ENCODE data around the gene NDUFAF5. TPM values are rescaled to one million over a fixed set of nuclear protein-coding genes. Genes with fewer than 3 reads are reported as not detected.
A peak's percentile ranks its signal among the peaks of the same experiment; 100 is the strongest.
"Not testable (repeated sequence)": the region's sequence is repeated elsewhere in the genome, so short reads cannot be mapped to it uniquely, and the experiment has no call there.

Gene NDUFAF5
- total RNA-seq (16.6 and 19.9 TPM in 2 replicates), polyA plus RNA-seq (21.3 and 21.7 TPM in 2 replicates)

- Histone ChIP-seq H3K36me3 (replicated peaks; ENCODE audit: insufficient read depth, low read depth) (no peaks in the 10 kb centered on the region), H3K9me2 (replicated peaks; ENCODE audit: insufficient read depth) (no peaks in the 10 kb centered on the region), H3K4me3 (peak within 1 kb of the TSS; percentile 77), H2AFZ (peak within 1 kb of the TSS; percentile 82), H3K27ac (peak within 1 kb of the TSS; percentile 96), H3K27me3 (no peaks in the 10 kb centered on the region), H3K4me2 (peak within 1 kb of the TSS; percentile 78), H3K4me1 (ENCODE audit: insufficient read depth) (peaks cover 25% of the 10 kb centered on the region), H3K9me3 (ENCODE audit: low read depth) (no peaks in the 10 kb centered on the region), H3K79me2 (peaks cover 66% of the 10 kb centered on the region), H4K20me1 (ENCODE audit: insufficient read depth, poor library complexity, severe bottlenecking) (no peaks in the 10 kb centered on the region)
- DNase-seq (ENCODE audit: low spot score) = peak; percentile 97
- TF ChIP-seq, protein P1, sequence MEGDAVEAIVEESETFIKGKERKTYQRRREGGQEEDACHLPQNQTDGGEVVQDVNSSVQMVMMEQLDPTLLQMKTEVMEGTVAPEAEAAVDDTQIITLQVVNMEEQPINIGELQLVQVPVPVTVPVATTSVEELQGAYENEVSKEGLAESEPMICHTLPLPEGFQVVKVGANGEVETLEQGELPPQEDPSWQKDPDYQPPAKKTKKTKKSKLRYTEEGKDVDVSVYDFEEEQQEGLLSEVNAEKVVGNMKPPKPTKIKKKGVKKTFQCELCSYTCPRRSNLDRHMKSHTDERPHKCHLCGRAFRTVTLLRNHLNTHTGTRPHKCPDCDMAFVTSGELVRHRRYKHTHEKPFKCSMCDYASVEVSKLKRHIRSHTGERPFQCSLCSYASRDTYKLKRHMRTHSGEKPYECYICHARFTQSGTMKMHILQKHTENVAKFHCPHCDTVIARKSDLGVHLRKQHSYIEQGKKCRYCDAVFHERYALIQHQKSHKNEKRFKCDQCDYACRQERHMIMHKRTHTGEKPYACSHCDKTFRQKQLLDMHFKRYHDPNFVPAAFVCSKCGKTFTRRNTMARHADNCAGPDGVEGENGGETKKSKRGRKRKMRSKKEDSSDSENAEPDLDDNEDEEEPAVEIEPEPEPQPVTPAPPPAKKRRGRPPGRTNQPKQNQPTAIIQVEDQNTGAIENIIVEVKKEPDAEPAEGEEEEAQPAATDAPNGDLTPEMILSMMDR (IDR thresholded peaks at IDR 0.05; ENCODE audit: poor library complexity) = no peak
- no peak for TF ChIP-seq EZH2 (IDR thresholded peaks at IDR 0.05; ENCODE audit: borderline replicate concordance)
- TF ChIP-seq EZH2phosphoT487 (IDR thresholded peaks at IDR 0.05; ENCODE audit: low read depth, severe bottlenecking, unreplicated experiment) = no peak
- WGBS (ENCODE audit: low lambda C conversion rate, missing lambda C conversion rate) = under 1% methylated on average over 51 of the region's 54 CpGs
These were observed at the start of gene NDUFAF5, which contains the start of gene ESF1 for GRCh38 chr20:13784893-13785715. Gene NDUFAF5 (plus strand): TSS chr20:13785028. CDS start chr20:13785069, 41 bp downstream. Gene ESF1 (minus strand): TSS chr20:13784919. CDS start chr20:13783140, 1,779 bp downstream.

DNA sequence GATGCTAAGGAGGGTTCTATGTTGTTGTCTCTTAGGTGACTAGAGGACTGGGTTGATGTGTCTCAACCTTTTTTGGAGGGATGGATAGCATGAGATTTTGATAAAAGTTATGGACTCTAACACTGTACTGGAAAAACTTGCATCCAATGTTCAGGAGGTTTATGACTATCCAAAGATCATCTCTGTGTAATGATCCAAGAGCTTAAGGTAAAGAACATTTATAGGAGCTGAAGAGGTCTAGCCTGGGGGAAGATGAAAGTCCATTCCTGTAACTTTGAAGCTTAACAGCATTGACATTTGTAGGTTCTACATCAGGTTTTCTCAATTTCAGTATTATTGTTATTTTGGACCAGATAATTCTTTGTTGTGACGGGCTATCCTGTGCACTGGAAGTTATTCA, 49.0 kb upstream of the NDUFAF5 start:
- Histone ChIP-seq H3K36me3 (replicated peaks; ENCODE audit: insufficient read depth, low read depth) (no peaks in the 10 kb centered on the region), H2AFZ (no peak overlapping the region), H3K27ac (no peak overlapping the region), H3K9me3 (ENCODE audit: low read depth) (no peaks in the 10 kb centered on the region), H3K9me2 (replicated peaks; ENCODE audit: insufficient read depth) (no peaks in the 10 kb centered on the region), H3K4me1 (ENCODE audit: insufficient read depth) (peaks cover 5% of the 10 kb centered on the region), H3K27me3 (no peaks in the 10 kb centered on the region), H3K4me2 (no peak overlapping the region), H3K79me2 (no peaks in the 10 kb centered on the region), H4K20me1 (ENCODE audit: insufficient read depth, poor library complexity, severe bottlenecking) (no peaks in the 10 kb centered on the region), H3K4me3 (no peak overlapping the region)
- DNase-seq (ENCODE audit: low spot score) = no peak
- 100% methylated on average over 1 of the region's 1 CpG for WGBS (ENCODE audit: low lambda C conversion rate, missing lambda C conversion rate)
- TF ChIP-seq EZH2phosphoT487 (IDR thresholded peaks at IDR 0.05; ENCODE audit: low read depth, severe bottlenecking, unreplicated experiment) (no peak), EZH2 (IDR thresholded peaks at IDR 0.05; ENCODE audit: borderline replicate concordance) (no peak)
- TF ChIP-seq, protein P1 (IDR thresholded peaks at IDR 0.05; ENCODE audit: poor library complexity) = no peak

GRCh38 chr20:13736436-13737191, 48.2 kb upstream of the NDUFAF5 start:
- Histone ChIP-seq H3K27me3 (no peaks in the 10 kb centered on the region), H4K20me1 (ENCODE audit: insufficient read depth, poor library complexity, severe bottlenecking) (no peaks in the 10 kb centered on the region), H3K4me1 (ENCODE audit: insufficient read depth) (peaks cover 5% of the 10 kb centered on the region), H3K79me2 (no peaks in the 10 kb centered on the region), H3K9me2 (replicated peaks; ENCODE audit: insufficient read depth) (no peaks in the 10 kb centered on the region), H3K4me3 (no peak overlapping the region), H3K27ac (peak overlapping the region; percentile 49), H3K9me3 (ENCODE audit: low read depth) (no peaks in the 10 kb centered on the region), H2AFZ (no peak overlapping the region), H3K36me3 (replicated peaks; ENCODE audit: insufficient read depth, low read depth) (no peaks in the 10 kb centered on the region), H3K4me2 (no peak overlapping the region)
- 77% methylated on average over 3 of the region's 3 CpGs for WGBS (ENCODE audit: low lambda C conversion rate, missing lambda C conversion rate)
- no peak for DNase-seq (ENCODE audit: low spot score)
- TF ChIP-seq EZH2phosphoT487 (IDR thresholded peaks at IDR 0.05; ENCODE audit: low read depth, severe bottlenecking, unreplicated experiment) = no peak
- TF ChIP-seq, protein P1 (IDR thresholded peaks at IDR 0.05; ENCODE audit: poor library complexity) = no peak
- no peak for TF ChIP-seq EZH2 (IDR thresholded peaks at IDR 0.05; ENCODE audit: borderline replicate concordance)

GRCh38 chr20:13738187-13738586, 46.6 kb upstream of the NDUFAF5 start:
- 100% methylated on average over 1 of the region's 1 CpG for WGBS (ENCODE audit: low lambda C conversion rate, missing lambda C conversion rate)
- H3K4me2 ChIP-seq; H3K9me3 ChIP-seq (ENCODE audit: low read depth); H2AFZ ChIP-seq; H3K36me3 ChIP-seq (replicated peaks; ENCODE audit: insufficient read depth, low read depth); H3K27me3 ChIP-seq; H3K27ac ChIP-seq; H3K4me1 ChIP-seq (ENCODE audit: insufficient read depth); H3K4me3 ChIP-seq; DNase-seq (ENCODE audit: low spot score); H3K79me2 ChIP-seq; H3K9me2 ChIP-seq (replicated peaks; ENCODE audit: insufficient read depth); H4K20me1 ChIP-seq (ENCODE audit: insufficient read depth, poor library complexity, severe bottlenecking): not testable (repeated sequence)

Measured in hepatocyte (in vitro differentiated cells).